ENCODE data around the gene STXBP2.

- TF ChIP-seq, protein P1, sequence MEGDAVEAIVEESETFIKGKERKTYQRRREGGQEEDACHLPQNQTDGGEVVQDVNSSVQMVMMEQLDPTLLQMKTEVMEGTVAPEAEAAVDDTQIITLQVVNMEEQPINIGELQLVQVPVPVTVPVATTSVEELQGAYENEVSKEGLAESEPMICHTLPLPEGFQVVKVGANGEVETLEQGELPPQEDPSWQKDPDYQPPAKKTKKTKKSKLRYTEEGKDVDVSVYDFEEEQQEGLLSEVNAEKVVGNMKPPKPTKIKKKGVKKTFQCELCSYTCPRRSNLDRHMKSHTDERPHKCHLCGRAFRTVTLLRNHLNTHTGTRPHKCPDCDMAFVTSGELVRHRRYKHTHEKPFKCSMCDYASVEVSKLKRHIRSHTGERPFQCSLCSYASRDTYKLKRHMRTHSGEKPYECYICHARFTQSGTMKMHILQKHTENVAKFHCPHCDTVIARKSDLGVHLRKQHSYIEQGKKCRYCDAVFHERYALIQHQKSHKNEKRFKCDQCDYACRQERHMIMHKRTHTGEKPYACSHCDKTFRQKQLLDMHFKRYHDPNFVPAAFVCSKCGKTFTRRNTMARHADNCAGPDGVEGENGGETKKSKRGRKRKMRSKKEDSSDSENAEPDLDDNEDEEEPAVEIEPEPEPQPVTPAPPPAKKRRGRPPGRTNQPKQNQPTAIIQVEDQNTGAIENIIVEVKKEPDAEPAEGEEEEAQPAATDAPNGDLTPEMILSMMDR (IDR thresholded peaks at IDR 0.05) = no peak
- TF ChIP-seq EZH2 (IDR thresholded peaks at IDR 0.05) (no peak), EZH2phosphoT487 (IDR thresholded peaks at IDR 0.05) (no peak)
Observed at GRCh38 chr19:7663706-7664105, 26.8 kb downstream of the STXBP2 start.
